MM.1S (cell line): ENCODE data around the gene RALGDS.

Experiments used
- DNase-seq: peaks from one replicate; pipeline ENCODE4 v3.0.0-alpha.2; 2015
- H2AFZ ChIP-seq: fragments of 300-600 bp; sonication (generic); 2 replicates; pipeline ENCODE4 v1.6.0; 2016; ENCODE audit warnings: antibody characterized with exemption, low read length
- H3F3A ChIP-seq: fragments of 300-600 bp; sonication (generic); 2 replicates; pipeline ENCODE4 v1.6.1; 2016; ENCODE audit warnings: mild to moderate bottlenecking, antibody characterized with exemption, low read length, moderate library complexity, mixed read lengths; ENCODE audit not compliant: insufficient read depth
- H3K27ac ChIP-seq: fragments of 300-600 bp; sonication (generic); 2 replicates; pipeline ENCODE4 v1.5.1; 2016; ENCODE audit warnings: mild to moderate bottlenecking, low read length
- H3K27me3 ChIP-seq: fragments of 300-600 bp; sonication (generic); replicated peaks from 2 replicates; pipeline ENCODE4 v1.6.0; 2016; ENCODE audit warnings: low read length; ENCODE audit not compliant: insufficient read depth
- H3K36me3 ChIP-seq: fragments of 300-600 bp; sonication (generic); replicated peaks from 2 replicates; pipeline ENCODE4 v1.6.1; 2016; ENCODE audit warnings: mild to moderate bottlenecking, low read length, mixed read lengths; ENCODE audit not compliant: insufficient read depth
- H3K4me1 ChIP-seq: fragments of 300-600 bp; sonication (generic); 2 replicates; pipeline ENCODE4 v1.6.1; 2016; ENCODE audit warnings: low read length, mixed read lengths
- H3K4me2 ChIP-seq: fragments of 300-600 bp; sonication (generic); 2 replicates; pipeline ENCODE4 v1.6.0; 2016; ENCODE audit warnings: low read depth, low read length
- H3K4me3 ChIP-seq: fragments of 300-600 bp; sonication (generic); 2 replicates; pipeline ENCODE4 v1.5.1; 2016; ENCODE audit warnings: low read length, mixed read lengths
- H3K79me2 ChIP-seq: fragments of 300-600 bp; sonication (generic); 2 replicates; pipeline ENCODE4 v1.6.1; 2016; ENCODE audit warnings: mixed run types, low read length, mixed read lengths
- H3K9ac ChIP-seq: fragments of 300-600 bp; sonication (generic); 2 replicates; pipeline ENCODE4 v1.6.1; 2016; ENCODE audit warnings: low read length, mixed read lengths
- H3K9me2 ChIP-seq: fragments of 300-600 bp; sonication (generic); replicated peaks from 2 replicates; pipeline ENCODE4 v1.6.1; 2016; ENCODE audit warnings: mild to moderate bottlenecking, low read length, mixed read lengths; ENCODE audit not compliant: insufficient read depth
- H3K9me3 ChIP-seq: fragments of 300-600 bp; sonication (generic); replicated peaks from 2 replicates; pipeline ENCODE4 v1.6.1; 2016; ENCODE audit warnings: mild to moderate bottlenecking, low read length, mixed read lengths; ENCODE audit not compliant: insufficient read depth
- H4K20me1 ChIP-seq: fragments of 300-600 bp; sonication (generic); 2 replicates; pipeline ENCODE4 v1.6.1; 2016; ENCODE audit warnings: mild to moderate bottlenecking, low read length, moderate library complexity, mixed read lengths; ENCODE audit not compliant: insufficient read depth
- CTCF ChIP-seq: fragments of 300-600 bp; sonication (generic); IDR thresholded peaks from 2 replicates; pipeline ENCODE4 v1.5.1; 2016; ENCODE audit warnings: antibody characterized with exemption, low read length, mixed read lengths
- EZH2 ChIP-seq: fragments of 300-600 bp; sonication (generic); optimal IDR thresholded peaks from 2 replicates; pipeline ENCODE3; 2017; ENCODE audit warnings: low read depth, mild to moderate bottlenecking, antibody characterized with exemption, low read length, mixed read lengths
- EZH2phosphoT487 ChIP-seq: fragments of 300-600 bp; sonication (generic); IDR thresholded peaks from 2 replicates; pipeline ENCODE4 v1.6.1; 2018; ENCODE audit warnings: antibody characterized with exemption, low read length

Gene RALGDS

GRCh38 chr9:133049043-133049442, 72.0 kb downstream of the RALGDS start:
- H3K4me3 ChIP-seq = no peak overlapping the region
- H3K4me2 ChIP-seq = no peak overlapping the region
- DNase-seq = no peak
- no peak overlapping the region for H3K9ac ChIP-seq
- no peaks in the 10 kb centered on the region for H3F3A ChIP-seq
- no peaks in the 10 kb centered on the region for H3K9me3 ChIP-seq
- H3K36me3 ChIP-seq = no peaks in the 10 kb centered on the region
- H3K27me3 ChIP-seq = no peaks in the 10 kb centered on the region
- TF ChIP-seq EZH2phosphoT487 (no peak), CTCF (no peak), EZH2 (no peak)
- no peaks in the 10 kb centered on the region for H4K20me1 ChIP-seq
- no peaks in the 10 kb centered on the region for H3K9me2 ChIP-seq
- H3K27ac ChIP-seq = no peak overlapping the region
- no peaks in the 10 kb centered on the region for H3K4me1 ChIP-seq
- H2AFZ ChIP-seq = no peak overlapping the region
- peaks cover 2% of the 10 kb centered on the region; the same call in 1 of the 2 replicates for H3K79me2 ChIP-seq

- no peaks in the 10 kb centered on the region for H3K36me3 ChIP-seq
- no peak overlapping the region for H3K27ac ChIP-seq
- TF ChIP-seq EZH2phosphoT487 (no peak), CTCF (peak; percentile 42), EZH2 (no peak)
- no peak overlapping the region for H3K9ac ChIP-seq
- no peaks in the 10 kb centered on the region for H3K4me1 ChIP-seq
- no peaks in the 10 kb centered on the region for H3K27me3 ChIP-seq
- no peaks in the 10 kb centered on the region for H4K20me1 ChIP-seq
- no peaks in the 10 kb centered on the region for H3K9me2 ChIP-seq
- H3F3A ChIP-seq = no peaks in the 10 kb centered on the region
- no peak overlapping the region for H3K4me3 ChIP-seq
- H3K9me3 ChIP-seq = no peaks in the 10 kb centered on the region
- H3K4me2 ChIP-seq = no peak overlapping the region
- H2AFZ ChIP-seq = no peak overlapping the region
- H3K79me2 ChIP-seq = peaks cover 2% of the 10 kb centered on the region; the same call in 1 of the 2 replicates
- peak; percentile 57 for DNase-seq
Observed at GRCh38 chr9:133048595-133048994, 72.4 kb downstream of the RALGDS start.
